ENCODE results near the gene ASIP. TPM values are rescaled to one million over a fixed set of nuclear protein-coding genes. Genes with fewer than 3 reads are reported as not detected.
A peak's percentile ranks its signal among the peaks of the same experiment; 100 is the strongest.

ASIP gene
- total RNA-seq, 1 experiment from 2014 or later, result not detected

DNA sequence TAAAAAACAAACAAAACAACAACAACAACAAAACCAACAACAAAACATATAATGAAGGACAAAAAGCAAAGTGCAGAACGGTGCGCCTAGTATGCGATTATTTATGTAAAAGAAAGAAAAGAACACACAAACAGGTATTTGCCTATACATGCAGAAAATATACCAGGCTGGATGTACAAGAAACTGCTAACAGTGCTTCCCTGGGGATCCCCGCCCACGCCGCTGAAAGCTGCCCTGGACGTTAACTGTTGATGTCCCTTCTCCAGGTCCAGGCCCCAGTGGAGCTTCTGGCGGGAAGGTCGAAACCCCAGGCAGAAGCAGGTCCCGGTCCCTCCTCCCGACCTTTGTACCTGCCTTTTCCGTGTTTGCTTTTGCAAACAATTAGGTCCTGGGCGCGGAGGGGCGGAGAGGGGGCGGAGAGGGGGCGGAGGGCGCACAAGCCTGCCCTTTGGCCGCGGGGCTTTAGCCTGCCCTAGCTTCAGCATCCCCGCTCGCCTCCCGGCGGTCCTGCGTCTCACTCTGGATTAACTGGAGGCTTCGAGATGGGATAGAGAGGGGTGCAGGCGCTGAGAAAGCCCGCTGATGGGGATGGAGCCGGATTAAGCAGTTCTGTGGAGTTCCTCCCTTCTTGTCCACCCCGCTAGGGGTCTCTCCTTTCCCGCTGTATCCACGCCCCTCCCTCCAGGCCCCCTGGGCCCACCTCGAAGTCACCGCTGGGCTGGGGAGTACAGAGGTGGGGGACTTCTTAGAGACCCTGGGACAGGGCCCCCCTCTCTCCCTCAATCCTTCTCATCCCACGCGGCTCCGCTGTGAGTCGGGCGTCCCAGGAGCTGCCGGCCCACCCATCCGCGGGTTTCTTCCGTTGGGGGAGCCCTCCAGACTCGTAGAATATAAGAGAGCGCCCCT lies 70.1 kb downstream of the ASIP start:
- no peaks in the 10 kb centered on the region for H3K36me3 ChIP-seq (ENCODE audit: control insufficient read depth, insufficient read depth, low read length)
- H3K9me3 Mint-ChIP-seq (ENCODE audit: unreplicated experiment), result no peaks in the 10 kb centered on the region
- no peaks in the 10 kb centered on the region for H3K9me3 ChIP-seq
- ChIA-PET CTCF (interaction anchor here (0.5 to 4.5 kb wide), 45 partner anchors 9 to 902 kb away, joined by 3 to 130 read pairs (median 7); partner anchors contain the start of genes AHCY, DYNLRB1 and ITCH), POLR2A (interaction anchor here (0.5 to 3.7 kb wide), 11 partner anchors 10 to 392 kb away, joined by 3 to 76 read pairs (median 5); partner anchors contain the start of genes AHCY, DYNLRB1, EIF2S2 and ITCH)
- peak; percentile 100 for DNase-seq
- H3K4me3 ChIP-seq (ENCODE audit: low read depth, low read length), result peak overlapping the region; percentile 53
- H3K4me1 ChIP-seq, result peaks cover 34% of the 10 kb centered on the region
- TF ChIP-seq, protein P1, sequence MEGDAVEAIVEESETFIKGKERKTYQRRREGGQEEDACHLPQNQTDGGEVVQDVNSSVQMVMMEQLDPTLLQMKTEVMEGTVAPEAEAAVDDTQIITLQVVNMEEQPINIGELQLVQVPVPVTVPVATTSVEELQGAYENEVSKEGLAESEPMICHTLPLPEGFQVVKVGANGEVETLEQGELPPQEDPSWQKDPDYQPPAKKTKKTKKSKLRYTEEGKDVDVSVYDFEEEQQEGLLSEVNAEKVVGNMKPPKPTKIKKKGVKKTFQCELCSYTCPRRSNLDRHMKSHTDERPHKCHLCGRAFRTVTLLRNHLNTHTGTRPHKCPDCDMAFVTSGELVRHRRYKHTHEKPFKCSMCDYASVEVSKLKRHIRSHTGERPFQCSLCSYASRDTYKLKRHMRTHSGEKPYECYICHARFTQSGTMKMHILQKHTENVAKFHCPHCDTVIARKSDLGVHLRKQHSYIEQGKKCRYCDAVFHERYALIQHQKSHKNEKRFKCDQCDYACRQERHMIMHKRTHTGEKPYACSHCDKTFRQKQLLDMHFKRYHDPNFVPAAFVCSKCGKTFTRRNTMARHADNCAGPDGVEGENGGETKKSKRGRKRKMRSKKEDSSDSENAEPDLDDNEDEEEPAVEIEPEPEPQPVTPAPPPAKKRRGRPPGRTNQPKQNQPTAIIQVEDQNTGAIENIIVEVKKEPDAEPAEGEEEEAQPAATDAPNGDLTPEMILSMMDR (IDR thresholded peaks at IDR 0.05; ENCODE audit: insufficient read depth in 1 of 2, low read depth in 1 of 2, low read length in 1 of 2, severe bottlenecking in 1 of 2, unreplicated experiment in 1 of 2), result peak in 1 of 2 experiments; percentile 38
- H3K36me3 Mint-ChIP-seq (ENCODE audit: insufficient read depth, unreplicated experiment), result peaks cover 10% of the 10 kb centered on the region
- peak overlapping the region; percentile 77 for H3K4me3 Mint-ChIP-seq (ENCODE audit: unreplicated experiment)
- BruUV-seq (replicated peaks), result TSS peak; percentile 94
- no peaks in the 10 kb centered on the region for H3K27me3 Mint-ChIP-seq (ENCODE audit: insufficient read depth, unreplicated experiment)
- peak overlapping the region; percentile 87 for H3K27ac Mint-ChIP-seq (ENCODE audit: unreplicated experiment)
- intact Hi-C loops (cut with micrococcal nuclease; ENCODE audit: unreplicated experiment), result loop anchor here (1.0 to 5.0 kb wide), 12 partner anchors 8 to 393 kb away; partner anchors contain the start of genes AHCY, DYNLRB1, ITCH and TP53INP2
- H3K4me1 Mint-ChIP-seq (ENCODE audit: low read depth, unreplicated experiment), result peaks cover 16% of the 10 kb centered on the region
- no peaks in the 10 kb centered on the region for H3K27me3 ChIP-seq (replicated peaks; ENCODE audit: control insufficient read depth, insufficient read depth, low read length)

DNA sequence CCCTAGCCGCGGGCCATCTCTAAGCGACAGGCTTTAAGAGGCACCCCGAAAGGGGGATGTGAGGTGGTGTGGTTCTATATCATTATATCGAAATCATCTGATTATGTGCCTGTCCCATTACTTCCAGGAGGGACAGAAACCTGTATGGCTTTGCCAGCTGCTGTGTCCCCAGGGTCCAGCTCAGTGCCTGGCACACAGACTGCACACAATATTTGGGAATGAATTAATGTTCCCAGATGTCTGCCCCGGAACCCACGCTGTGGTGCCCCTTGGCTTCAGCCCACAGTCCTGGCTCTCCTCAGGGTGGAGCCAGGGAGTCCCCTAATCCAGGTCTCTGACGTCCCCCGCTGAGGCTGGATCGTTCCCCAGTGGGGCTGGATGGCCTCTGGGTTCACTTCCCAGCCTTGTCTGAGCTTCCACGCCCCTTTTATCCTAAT lies 70.8 kb downstream of the ASIP start:
- Mint-ChIP-seq H3K36me3 (ENCODE audit: insufficient read depth, unreplicated experiment) (peaks cover 10% of the 10 kb centered on the region), H3K4me3 (ENCODE audit: unreplicated experiment) (peak overlapping the region; percentile 77), H3K9me3 (ENCODE audit: unreplicated experiment) (no peaks in the 10 kb centered on the region), H3K4me1 (ENCODE audit: low read depth, unreplicated experiment) (peaks cover 16% of the 10 kb centered on the region), H3K27ac (ENCODE audit: unreplicated experiment) (peak overlapping the region; percentile 79), H3K27me3 (ENCODE audit: insufficient read depth, unreplicated experiment) (no peaks in the 10 kb centered on the region)
- intact Hi-C loops (cut with micrococcal nuclease; ENCODE audit: unreplicated experiment), result loop anchor here (1.0 to 5.0 kb wide), 9 partner anchors 51 to 226 kb away; partner anchors contain the start of genes DYNLRB1 and ITCH
- peak; percentile 64 to 77 for DNase-seq
- CTCF ChIA-PET, result interaction anchor here (0.6 to 4.5 kb wide), 77 partner anchors 9 to 458 kb away, joined by 3 to 130 read pairs (median 6); partner anchors contain the start of genes AHCY, DYNLRB1, ITCH and TP53INP2
- H3K4me3 ChIP-seq (ENCODE audit: low read depth, low read length), result peak overlapping the region; percentile 53
- no peaks in the 10 kb centered on the region for H3K9me3 ChIP-seq
- H3K36me3 ChIP-seq (ENCODE audit: control insufficient read depth, insufficient read depth, low read length), result no peaks in the 10 kb centered on the region
- no TSS peak for BruUV-seq (replicated peaks)
- peaks cover 34% of the 10 kb centered on the region for H3K4me1 ChIP-seq
- POLR2A ChIA-PET, result interaction anchor here (0.6 to 3.7 kb wide), 12 partner anchors 9 to 392 kb away, joined by 3 to 76 read pairs (median 4); partner anchors contain the start of genes AHCY, DYNLRB1, EIF2S2 and ITCH
- TF ChIP-seq, protein P1 (IDR thresholded peaks at IDR 0.05; ENCODE audit: insufficient read depth in 1 of 2, low read depth in 1 of 2, low read length in 1 of 2, severe bottlenecking in 1 of 2, unreplicated experiment in 1 of 2), result no peak
- H3K27me3 ChIP-seq (replicated peaks; ENCODE audit: control insufficient read depth, insufficient read depth, low read length), result no peaks in the 10 kb centered on the region

All from Caco-2 (cell line).